Osteoblast (primary cell): ENCODE results near the gene PCNP. TPM values are rescaled to one million over a fixed set of nuclear protein-coding genes. Genes with fewer than 3 reads are reported as not detected.
"Not testable (repeated sequence)": the region's sequence is repeated elsewhere in the genome, so short reads cannot be mapped to it uniquely, and the experiment has no call there.

ENCODE experiments used
- DNase-seq: peaks from one replicate; pipeline ENCODE4 v3.0.0; 2011; ENCODE audit warnings: low spot score, mixed read lengths; ENCODE audit not compliant: insufficient read length; ENCODE audit errors: missing footprints
- H2AFZ ChIP-seq: 2 replicates; pipeline ENCODE4 v1.6.0; 2011; ENCODE audit warnings: mild to moderate bottlenecking, low read length
- H3K27ac ChIP-seq: 2 replicates; pipeline ENCODE4 v1.5.1; 2011; ENCODE audit warnings: mild to moderate bottlenecking, low read depth, low read length, moderate library complexity
- H3K27me3 ChIP-seq: 2 replicates; pipeline ENCODE4 v1.6.0; 2012; ENCODE audit warnings: mild to moderate bottlenecking, control low read depth, inconsistent platforms, low read length, moderate library complexity; ENCODE audit not compliant: insufficient read depth
- H3K36me3 ChIP-seq: 2 replicates; pipeline ENCODE4 v1.5.1; 2011; ENCODE audit warnings: mild to moderate bottlenecking, low read length, control low read depth, moderate library complexity; ENCODE audit not compliant: insufficient read depth
- H3K4me1 ChIP-seq: 2 replicates; pipeline ENCODE4 v1.5.1; 2011; ENCODE audit warnings: mild to moderate bottlenecking, low read length, control low read depth, moderate library complexity; ENCODE audit not compliant: insufficient read depth
- H3K4me2 ChIP-seq: 2 replicates; pipeline ENCODE4 v1.6.0; 2011; ENCODE audit warnings: mild to moderate bottlenecking, low read length; ENCODE audit not compliant: insufficient read depth
- H3K4me3 ChIP-seq: fragments of 200-600 bp; sonication (generic); 3 replicates; pipeline ENCODE4 v1.5.1; 2012; ENCODE audit warnings: mild to moderate bottlenecking, low read length, inconsistent platforms; ENCODE audit not compliant: insufficient read depth
- H3K79me2 ChIP-seq: 2 replicates; pipeline ENCODE4 v1.6.0; 2012; ENCODE audit warnings: mild to moderate bottlenecking, low read length, control low read depth, inconsistent platforms; ENCODE audit not compliant: insufficient read depth
- H3K9me3 ChIP-seq: 2 replicates; pipeline ENCODE4 v1.5.1; 2011; ENCODE audit warnings: low read depth, low read length, control low read depth
- H4K20me1 ChIP-seq: 2 replicates; pipeline ENCODE4 v1.6.0; 2012; ENCODE audit warnings: mild to moderate bottlenecking, low read length, control low read depth; ENCODE audit not compliant: insufficient read depth
- CTCF ChIP-seq: IDR thresholded peaks from 2 replicates; pipeline ENCODE4 v1.5.1; 2011; ENCODE audit warnings: mild to moderate bottlenecking, low read depth, low read length, moderate library complexity; ENCODE audit errors: extremely low read depth
- total RNA-seq: library from RNA; depleted of rRNA; stranded (reverse); fragments of >200 nt; gene quantifications from 2 replicates; pipeline ENCODE4 v1.2.3, GENCODE V29; 2012

The PCNP gene
- total RNA-seq, 1 donor: 92.6 TPM

- Histone ChIP-seq H4K20me1 (no peaks in the 10 kb centered on the region), H3K79me2 (no peaks in the 10 kb centered on the region), H3K27ac (no peak overlapping the region), H3K36me3 (no peaks in the 10 kb centered on the region), H3K4me1 (peaks cover 3% of the 10 kb centered on the region), H3K27me3 (peaks cover 2% of the 10 kb centered on the region), H3K4me3 (no peak overlapping the region), H3K9me3 (no peaks in the 10 kb centered on the region), H2AFZ (no peak overlapping the region), H3K4me2 (no peak overlapping the region)
- DNase-seq: no peak
- TF ChIP-seq CTCF: no peak
These were observed 57.3 kb downstream of the PCNP start for GRCh38 chr3:101631098-101631796.

GRCh38 chr3:101631959-101632358, 58.0 kb downstream of the PCNP start:
- H3K9me3 ChIP-seq, H3K27ac ChIP-seq, H3K79me2 ChIP-seq, H3K27me3 ChIP-seq, H4K20me1 ChIP-seq, H3K4me1 ChIP-seq, DNase-seq, H2AFZ ChIP-seq, H3K4me3 ChIP-seq, H3K4me2 ChIP-seq, H3K36me3 ChIP-seq: not testable (repeated sequence)

GRCh38 chr3:101632586-101632985, 58.6 kb downstream of the PCNP start:
- peaks cover 2% of the 10 kb centered on the region for H3K27me3 ChIP-seq
- H3K4me2 ChIP-seq: no peak overlapping the region
- no peaks in the 10 kb centered on the region for H4K20me1 ChIP-seq
- H3K4me3 ChIP-seq: no peak overlapping the region
- no peak overlapping the region for H3K27ac ChIP-seq
- H3K9me3 ChIP-seq: no peaks in the 10 kb centered on the region
- no peak for TF ChIP-seq CTCF
- H3K79me2 ChIP-seq: no peaks in the 10 kb centered on the region
- H3K4me1 ChIP-seq: peaks cover 3% of the 10 kb centered on the region
- no peak for DNase-seq
- H3K36me3 ChIP-seq: no peaks in the 10 kb centered on the region
- H2AFZ ChIP-seq: no peak overlapping the region

- Histone ChIP-seq H3K36me3 (no peaks in the 10 kb centered on the region), H3K27ac (no peak overlapping the region), H3K79me2 (no peaks in the 10 kb centered on the region), H3K9me3 (no peaks in the 10 kb centered on the region), H3K4me2 (no peak overlapping the region), H4K20me1 (no peaks in the 10 kb centered on the region), H3K4me1 (peaks cover 3% of the 10 kb centered on the region), H3K4me3 (no peak overlapping the region), H2AFZ (no peak overlapping the region), H3K27me3 (peaks cover 2% of the 10 kb centered on the region)
- DNase-seq: no peak
- TF ChIP-seq CTCF: no peak
These were observed 59.2 kb downstream of the PCNP start for GRCh38 chr3:101633186-101633585.
